HG02970 (cell line): ENCODE measurements around the gene SF3B6.
"Not testable (repeated sequence)": the region's sequence is repeated elsewhere in the genome, so short reads cannot be mapped to it uniquely, and the experiment has no call there.

ENCODE experiments used
- ATAC-seq: cut with Tn5 transposase; IDR thresholded peaks from one replicate; pipeline ENCODE4 v1.9.1; 2021; ENCODE audit warnings: mild to moderate bottlenecking, moderate library complexity, moderate number of reproducible peaks; ENCODE audit not compliant: unreplicated experiment, low FRiP score

The SF3B6 gene

GRCh38 chr2:24095171-24095677, 19.1 kb upstream of the SF3B6 start:
- not testable (repeated sequence) for ATAC-seq

GRCh38 chr2:24093270-24093669, 17.1 kb upstream of the SF3B6 start:
- ATAC-seq = not testable (repeated sequence)

- no peak for ATAC-seq
Observed at GRCh38 chr2:24088821-24089359, 12.8 kb upstream of the SF3B6 start.

GRCh38 chr2:24087032-24087431, 10.9 kb upstream of the SF3B6 start:
- no peak for ATAC-seq

GRCh38 chr2:24086241-24086640, 10.1 kb upstream of the SF3B6 start:
- no peak for ATAC-seq

- no peak for ATAC-seq
Observed at GRCh38 chr2:24085200-24085489, 9.0 kb upstream of the SF3B6 start.

GRCh38 chr2:24084386-24085199, 8.5 kb upstream of the SF3B6 start, which contains the start of gene TP53I3:
TP53I3 (minus strand) TSS chr2:24084834; CDS start chr2:24084326, 508 bp downstream.
- ATAC-seq = peak; percentile 68

- ATAC-seq = peak; percentile 73
Observed at GRCh38 chr2:24083567-24084385, 7.7 kb upstream of the SF3B6 start.

GRCh38 chr2:24082787-24083566, 6.9 kb upstream of the SF3B6 start:
- ATAC-seq = no peak

GRCh38 chr2:24080701-24081100, 4.6 kb upstream of the SF3B6 start:
- no peak for ATAC-seq

GRCh38 chr2:24077879-24078278, 1.8 kb upstream of the SF3B6 start:
- ATAC-seq = no peak

GRCh38 chr2:24077535-24077877, 1.4 kb upstream of the SF3B6 start:
- ATAC-seq = no peak

- peak; percentile 5 for ATAC-seq
Observed at GRCh38 chr2:24076849-24077534, 866 bp upstream of the SF3B6 start.

GRCh38 chr2:24075259-24075658, 867 bp downstream of the SF3B6 start:
- ATAC-seq = no peak

GRCh38 chr2:24073816-24074215, 2.3 kb downstream of the SF3B6 start:
- ATAC-seq = no peak

- no peak for ATAC-seq
Observed at GRCh38 chr2:24072259-24072658, 3.9 kb downstream of the SF3B6 start.

- ATAC-seq = no peak
Observed at GRCh38 chr2:24065341-24065740, 10.8 kb downstream of the SF3B6 start.

GRCh38 chr2:24058564-24059271, 17.4 kb downstream of the SF3B6 start:
- no peak for ATAC-seq

GRCh38 chr2:24055750-24056149, 20.4 kb downstream of the SF3B6 start:
- no peak for ATAC-seq
